ENCODE data around the gene RAB11FIP3.

The RAB11FIP3 gene

GRCh38 chr16:557463-558297 is 132.2 kb downstream of the RAB11FIP3 start:
- DNase-seq = no peak

GRCh38 chr16:558298-559020 is 133.0 kb downstream of the RAB11FIP3 start:
- no peak for DNase-seq

GRCh38 chr16:559021-559380 is 133.6 kb downstream of the RAB11FIP3 start:
- no peak for DNase-seq

GRCh38 chr16:559411-560203 is 134.2 kb downstream of the RAB11FIP3 start:
- DNase-seq = no peak

DNA sequence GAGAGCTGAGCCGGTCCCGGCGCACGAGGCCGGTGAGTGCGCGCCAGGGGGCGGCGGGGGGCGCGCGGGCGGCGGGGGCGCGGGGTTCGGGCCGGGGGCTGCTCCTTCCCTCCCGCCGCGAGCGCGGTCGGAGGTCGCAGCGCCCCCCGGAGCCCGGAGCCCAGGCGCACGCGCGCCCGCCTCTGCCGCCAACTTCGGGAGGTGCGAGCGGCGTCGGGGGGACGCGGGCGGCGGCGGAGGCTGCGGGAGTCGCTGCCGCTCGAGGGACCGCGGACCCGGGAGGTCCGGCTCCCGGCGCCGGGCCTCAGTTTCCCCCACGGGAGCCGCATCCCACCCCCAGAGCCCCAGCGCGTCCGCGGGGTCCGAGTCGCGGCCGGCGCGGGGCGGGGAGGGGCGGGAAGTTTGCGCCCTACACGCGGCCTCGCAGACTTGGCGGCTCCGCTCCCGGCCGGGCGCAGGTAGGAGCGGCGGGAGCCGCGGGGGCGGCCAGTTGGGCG is 134.8 kb downstream of the RAB11FIP3 start, which contains the start of gene PRR35:
TSS of gene PRR35 (plus strand) at position 191 of the 497 bp plus-strand sequence. CDS start 2,901 bp downstream, outside the sequence.
- DNase-seq = no peak

- no peak for DNase-seq
Measured at GRCh38 chr16:560701-561412, 135.4 kb downstream of the RAB11FIP3 start.

DNA sequence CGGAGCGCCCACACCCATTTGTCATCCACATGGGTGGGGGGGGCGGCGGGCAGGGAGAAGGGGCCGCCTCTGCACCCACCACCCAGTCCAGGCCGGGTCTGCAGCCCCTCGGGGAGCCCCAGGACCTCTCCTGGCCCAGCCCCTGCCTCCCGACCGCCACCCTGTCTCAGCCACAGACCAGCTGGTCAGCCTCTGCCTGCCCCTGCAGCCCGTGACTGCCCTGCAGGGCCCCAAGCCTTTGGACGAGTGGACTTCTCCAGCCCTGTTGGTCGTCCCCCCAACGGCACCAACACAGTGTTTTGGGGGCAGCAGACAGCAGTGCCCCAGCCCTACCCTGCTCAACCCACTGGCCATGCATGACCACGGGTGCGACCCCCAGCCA is 136.0 kb downstream of the RAB11FIP3 start:
- no peak for DNase-seq

DNA sequence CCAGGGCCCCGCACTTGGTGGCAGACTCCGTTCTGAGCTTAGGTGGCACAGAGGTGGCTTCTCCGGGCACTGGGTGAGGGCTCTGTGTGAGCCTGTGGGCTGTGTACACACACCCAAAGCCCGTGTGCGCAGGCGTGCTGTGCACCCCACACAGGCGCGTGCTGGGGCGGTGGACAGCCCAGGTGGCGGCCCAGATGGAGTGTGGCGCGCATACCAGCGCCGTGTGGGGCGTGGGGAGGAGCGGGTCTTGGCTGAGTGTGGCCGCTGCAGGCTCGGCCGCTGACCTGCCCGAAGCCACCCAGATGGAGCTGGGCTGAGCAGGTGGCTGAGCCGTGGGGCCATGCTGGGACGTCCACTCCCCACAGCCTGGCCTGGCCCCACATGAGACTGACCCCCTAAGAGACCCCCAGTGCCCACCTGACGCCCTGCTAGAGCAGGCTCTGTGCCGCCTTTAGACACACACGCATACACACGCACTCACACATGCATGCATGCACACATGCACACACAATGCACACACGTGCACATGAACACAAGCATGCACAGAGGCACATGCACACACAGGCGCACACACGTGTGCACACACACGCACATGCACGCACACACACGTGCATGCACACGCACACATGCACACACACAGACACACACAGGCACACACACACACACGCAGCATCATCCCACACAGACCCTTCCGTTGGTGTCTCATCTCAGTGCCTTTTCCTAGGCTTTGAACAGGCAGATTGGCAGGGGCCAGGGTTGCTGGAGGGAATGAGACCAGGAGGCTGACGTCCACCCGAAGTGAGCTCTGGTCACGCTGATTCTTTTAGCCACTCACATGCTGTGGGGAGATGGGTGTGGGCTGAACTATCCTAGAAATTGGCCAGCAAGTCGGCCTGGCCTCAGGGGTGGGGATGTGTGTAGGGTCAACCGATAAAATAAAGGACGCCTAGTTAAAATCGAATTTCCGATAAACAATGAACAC is 136.8 kb downstream of the RAB11FIP3 start:
- DNase-seq = no peak

DNA sequence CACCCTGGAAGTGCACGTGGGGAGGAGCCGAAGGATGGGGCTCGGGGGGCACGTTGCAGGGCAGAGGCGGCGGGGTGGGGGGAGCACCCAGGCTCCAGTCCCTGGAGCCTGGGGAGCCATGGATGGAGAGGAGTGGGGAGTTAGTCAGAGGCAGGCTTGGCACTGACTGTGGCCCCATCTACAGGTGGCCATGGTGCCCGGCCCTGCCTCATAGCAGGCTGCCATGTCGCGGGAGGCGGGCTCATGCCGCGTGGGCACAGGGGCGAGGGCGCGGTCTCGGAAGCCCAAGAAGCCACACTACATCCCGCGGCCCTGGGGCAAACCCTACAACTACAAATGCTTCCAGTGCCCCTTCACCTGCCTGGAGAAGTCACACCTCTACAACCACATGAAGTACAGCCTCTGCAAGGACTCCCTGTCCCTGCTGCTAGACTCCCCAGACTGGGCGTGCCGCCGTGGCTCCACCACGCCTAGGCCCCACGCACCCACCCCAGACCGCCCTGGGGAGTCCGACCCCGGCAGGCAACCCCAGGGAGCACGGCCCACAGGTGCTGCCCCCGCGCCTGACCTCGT is 137.7 kb downstream of the RAB11FIP3 start:
- DNase-seq = no peak

GRCh38 chr16:564690-565418 is 139.4 kb downstream of the RAB11FIP3 start:
- DNase-seq = no peak

DNA sequence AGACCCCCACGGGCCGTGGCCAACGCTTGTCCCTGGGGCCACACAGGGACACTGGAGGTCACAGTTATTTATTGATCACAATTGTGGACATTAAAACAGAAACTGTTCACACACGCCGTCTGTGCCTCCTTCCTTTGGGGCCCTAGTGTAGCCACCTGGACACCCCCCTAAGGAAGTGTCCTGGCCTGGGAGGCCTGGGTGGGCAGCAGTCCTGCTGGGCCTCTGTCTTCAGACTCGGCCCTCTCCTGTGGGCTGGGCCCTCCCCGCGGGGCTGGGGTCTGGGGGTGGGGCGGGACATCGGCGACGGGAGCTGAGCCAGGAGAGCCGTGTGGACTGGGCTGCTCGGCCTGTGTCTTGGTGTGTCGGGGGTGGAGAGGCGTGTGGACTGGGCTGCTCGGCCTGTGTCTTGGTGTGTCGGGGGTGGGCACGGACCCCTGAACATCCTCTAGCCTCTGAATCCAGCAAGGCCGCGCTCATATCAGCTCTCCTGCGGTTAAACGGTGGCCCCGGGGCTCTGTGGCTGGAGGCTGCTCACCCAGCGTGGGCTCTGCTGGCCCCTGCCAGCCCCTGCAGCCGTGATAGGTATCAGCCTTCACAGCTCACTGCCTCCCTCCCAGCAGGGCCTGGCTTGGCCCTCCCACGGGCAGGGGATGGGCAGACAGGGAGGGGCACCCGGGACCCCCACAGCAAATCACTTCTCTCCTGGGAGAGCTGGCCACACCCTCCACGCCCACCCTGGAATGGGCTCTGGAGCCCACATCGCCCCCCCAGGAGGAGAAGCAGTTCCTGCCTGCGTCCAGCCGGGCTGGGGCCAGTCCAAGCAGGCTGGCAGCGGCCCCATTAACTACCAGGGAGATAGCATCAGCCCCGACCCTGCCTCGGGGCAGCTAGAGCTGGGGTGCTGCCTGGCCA is 140.2 kb downstream of the RAB11FIP3 start:
- DNase-seq = no peak

- DNase-seq = peak; percentile 23
Measured at GRCh38 chr16:566475-567372, 141.3 kb downstream of the RAB11FIP3 start, which contains the start of gene NHLRC4. Gene NHLRC4 (plus strand): TSS chr16:567005. CDS start chr16:568048, 1,043 bp downstream.

DNA sequence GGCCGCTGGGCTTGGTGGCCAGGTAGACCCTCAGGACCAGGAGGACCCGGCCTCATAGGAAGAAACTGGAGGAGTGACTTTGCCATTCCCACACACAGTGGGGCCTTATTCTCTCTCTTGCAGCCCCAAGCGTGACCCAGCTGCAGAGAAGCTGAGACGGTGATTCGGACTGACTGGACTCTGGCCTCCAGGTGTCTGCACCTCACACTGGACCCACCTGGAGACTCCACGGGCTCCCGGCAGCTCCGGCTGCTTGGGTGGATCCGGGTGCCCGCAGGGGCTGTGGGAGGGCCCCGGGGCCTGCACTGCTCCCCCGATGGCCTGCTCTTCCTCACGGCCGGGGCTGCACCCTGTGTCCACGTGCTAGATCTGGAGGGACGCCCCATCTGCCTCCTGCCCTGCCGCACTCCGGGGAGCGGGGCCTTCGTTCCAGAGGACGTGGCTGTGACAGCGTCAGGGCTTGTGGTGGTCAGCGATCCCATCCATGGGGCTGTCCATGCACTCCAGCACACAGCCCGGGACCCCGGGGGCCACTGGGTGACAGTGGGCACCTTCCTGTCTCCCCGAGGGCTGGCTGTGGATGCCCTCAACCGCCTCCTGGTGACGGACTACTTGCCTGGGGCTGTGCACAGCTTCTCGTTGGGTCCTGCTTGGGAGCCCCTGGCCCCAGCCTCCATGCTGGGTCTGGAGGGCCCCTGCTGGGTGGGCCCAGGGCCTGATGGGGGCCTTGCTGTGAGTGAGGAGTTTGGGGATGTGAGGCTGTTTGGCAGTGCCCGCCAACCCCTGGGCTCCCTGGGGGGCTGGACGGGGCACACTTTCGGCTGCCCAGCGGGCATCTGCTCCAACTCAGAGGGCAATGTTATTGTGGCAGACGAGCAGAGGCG is 142.2 kb downstream of the RAB11FIP3 start:
- DNase-seq = no peak

- DNase-seq = no peak
Measured at GRCh38 chr16:568401-569258, 143.2 kb downstream of the RAB11FIP3 start.

DNA sequence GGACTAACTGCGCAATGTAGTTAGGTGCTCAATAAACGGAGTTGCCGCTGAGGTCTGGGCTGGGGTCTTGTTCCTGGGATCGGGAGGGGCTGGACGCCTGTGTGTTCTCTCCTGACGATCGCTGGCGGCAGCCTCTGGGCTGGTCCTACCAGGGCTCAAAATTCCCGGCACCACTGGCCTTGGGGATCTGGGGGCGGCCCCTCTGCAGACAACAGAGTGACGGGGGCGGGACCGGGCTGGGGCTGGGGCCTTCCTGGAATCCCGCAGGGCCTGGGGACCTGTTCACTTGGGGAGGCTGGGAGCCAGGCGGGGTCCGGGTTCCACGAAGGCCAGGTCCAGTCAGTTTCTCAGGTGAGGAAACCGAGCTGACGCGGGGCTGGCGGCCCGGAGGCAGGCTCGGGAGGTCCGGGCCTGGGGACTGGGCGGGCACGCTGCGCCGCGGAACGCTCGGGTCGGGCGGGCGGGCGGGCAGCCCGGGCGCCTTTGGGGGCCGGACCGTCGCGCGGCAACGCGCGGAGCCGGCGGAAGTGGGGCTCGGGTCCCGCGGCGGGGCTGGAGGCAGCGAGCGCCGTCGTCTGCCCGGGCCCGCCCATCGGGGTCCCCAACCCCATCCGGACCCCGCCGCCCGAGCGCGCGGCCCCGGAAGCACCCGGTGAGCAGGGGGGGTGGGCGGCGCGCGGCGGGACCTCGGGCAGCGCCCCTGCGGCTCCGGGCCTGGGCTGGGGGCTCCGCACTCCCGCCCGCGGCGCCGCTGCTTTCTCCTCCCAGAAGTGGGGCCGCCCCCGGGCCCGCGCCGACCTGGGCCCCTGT is 144.2 kb downstream of the RAB11FIP3 start, which contains the start of gene PIGQ:
TSS of gene PIGQ (plus strand) at position 524 of the 810 bp plus-strand sequence. CDS start 4,107 bp downstream, outside the sequence.
- peak; percentile 37 for DNase-seq
